ENCODE results near the gene WASHC1.
"Not testable (repeated sequence)": the region's sequence is repeated elsewhere in the genome, so short reads cannot be mapped to it uniquely, and the experiment has no call there.

Gene WASHC1

DNA sequence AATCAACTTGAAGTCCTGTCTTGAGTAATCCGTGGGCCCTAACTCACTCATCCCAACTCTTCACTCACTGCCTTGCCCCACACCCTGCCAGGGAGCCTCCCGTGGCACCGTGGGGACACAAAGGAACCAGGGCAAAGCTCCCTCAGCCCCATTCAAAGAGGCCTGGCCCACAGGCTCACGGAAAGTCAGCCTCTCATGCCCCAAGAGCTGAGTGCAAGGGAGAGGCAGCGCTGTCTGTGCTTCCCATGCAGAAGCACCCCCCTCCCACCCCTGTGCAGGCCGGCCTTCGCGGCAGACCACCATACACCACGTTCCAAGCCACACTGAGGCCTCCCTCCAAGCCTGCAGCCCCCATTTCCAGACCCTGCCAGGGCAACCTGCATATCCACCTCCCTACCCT lies 7.6 kb downstream of the WASHC1 start:
- not testable (repeated sequence) for DNase-seq (ENCODE audit: low read depth); H3K4me3 ChIP-seq (ENCODE audit: low read depth, low read length)

DNA sequence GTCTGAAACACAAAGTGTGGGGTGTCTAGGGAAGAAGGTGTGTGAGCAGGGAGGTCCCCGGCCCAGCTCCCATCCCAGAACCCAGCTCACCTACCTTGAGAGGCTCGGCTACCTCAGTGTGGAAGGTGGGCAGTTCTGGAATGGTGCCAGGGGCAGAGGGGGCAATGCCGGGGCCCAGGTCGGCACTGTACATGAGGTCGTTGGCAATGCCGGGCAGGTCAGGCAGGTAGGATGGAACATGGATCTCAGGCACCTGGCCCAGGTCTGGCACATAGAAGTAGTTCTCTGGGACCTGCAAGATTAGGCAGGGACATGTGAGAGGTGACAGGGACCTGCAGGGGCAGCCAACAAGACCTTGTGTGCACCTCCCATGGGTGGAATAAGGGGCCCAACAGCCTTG lies 12.4 kb downstream of the WASHC1 start:
- not testable (repeated sequence) for H3K4me3 ChIP-seq (ENCODE audit: low read depth, low read length); DNase-seq (ENCODE audit: low read depth)

DNA sequence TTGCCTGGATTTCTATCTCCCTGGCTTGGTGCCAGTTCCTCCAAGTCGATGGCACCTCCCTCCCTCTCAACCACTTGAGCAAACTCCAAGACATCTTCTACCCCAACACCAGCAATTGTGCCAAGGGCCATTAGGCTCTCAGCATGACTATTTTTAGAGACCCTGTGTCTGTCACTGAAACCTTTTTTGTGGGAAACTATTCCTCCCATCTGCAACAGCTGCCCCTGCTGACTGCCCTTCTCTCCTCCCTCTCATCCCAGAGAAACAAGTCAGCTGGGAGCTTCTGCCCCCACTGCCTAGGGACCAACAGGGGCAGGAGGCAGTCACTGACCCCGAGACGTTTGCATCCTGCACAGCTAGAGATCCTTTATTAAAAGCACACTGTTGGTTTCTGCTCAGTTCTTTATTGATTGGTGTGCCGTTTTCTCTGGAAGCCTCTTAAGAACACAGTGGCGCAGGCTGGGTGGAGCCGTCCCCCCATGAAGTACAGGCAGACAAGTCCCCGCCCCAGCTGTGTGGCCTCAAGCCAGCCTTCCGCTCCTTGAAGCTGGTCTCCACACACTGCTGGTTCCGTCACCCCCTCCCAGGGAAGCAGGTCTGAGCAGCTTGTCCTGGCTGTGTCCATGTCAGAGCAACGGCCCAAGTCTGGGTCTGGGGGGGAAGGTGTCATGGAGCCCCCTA lies 15.0 kb downstream of the WASHC1 start:
- not testable (repeated sequence) for H3K4me3 ChIP-seq (ENCODE audit: low read depth, low read length); DNase-seq (ENCODE audit: low read depth)

DNA sequence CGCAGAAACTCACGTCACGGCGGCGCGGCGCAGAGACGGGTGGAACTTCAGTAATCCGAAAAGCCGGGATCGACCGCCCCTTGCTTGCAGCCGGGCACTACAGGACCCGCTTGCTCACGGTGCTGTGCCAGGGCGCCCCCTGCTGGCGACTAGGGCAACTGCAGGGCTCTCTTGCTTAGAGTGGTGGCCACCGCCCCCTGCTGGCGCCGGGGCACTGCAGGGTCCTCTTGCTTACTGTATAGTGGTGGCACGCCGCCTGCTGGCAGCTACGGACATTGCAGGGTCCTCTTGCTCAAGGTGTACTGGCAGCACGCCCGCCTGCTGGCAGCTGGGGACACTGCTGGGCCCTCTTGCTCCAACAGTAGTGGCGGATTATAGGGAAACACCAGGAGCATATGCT lies 18.1 kb downstream of the WASHC1 start:
- DNase-seq (ENCODE audit: low read depth); H3K4me3 ChIP-seq (ENCODE audit: low read depth, low read length): not testable (repeated sequence)

DNA sequence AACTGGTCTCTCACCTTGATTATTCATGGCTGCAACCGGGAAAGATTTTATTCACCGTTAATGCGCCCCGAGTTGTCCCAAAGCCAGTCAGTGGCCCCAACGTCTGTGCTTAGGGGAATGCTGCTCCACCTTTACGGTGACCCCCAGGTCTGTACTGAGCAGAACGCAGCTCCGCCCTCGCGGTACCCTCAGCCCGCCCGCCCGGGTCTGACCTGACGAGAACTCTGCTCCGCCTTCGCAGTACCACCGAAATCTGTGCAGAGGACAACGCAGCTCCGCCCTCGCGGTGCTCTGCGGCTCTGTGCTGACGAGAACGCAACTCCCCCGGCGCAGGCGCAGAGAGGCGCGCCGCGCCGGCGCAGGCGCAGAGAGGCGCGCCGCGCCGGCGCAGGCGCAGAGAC lies 18.6 kb downstream of the WASHC1 start:
- not testable (repeated sequence) for DNase-seq (ENCODE audit: low read depth); H3K4me3 ChIP-seq (ENCODE audit: low read depth, low read length)

DNA sequence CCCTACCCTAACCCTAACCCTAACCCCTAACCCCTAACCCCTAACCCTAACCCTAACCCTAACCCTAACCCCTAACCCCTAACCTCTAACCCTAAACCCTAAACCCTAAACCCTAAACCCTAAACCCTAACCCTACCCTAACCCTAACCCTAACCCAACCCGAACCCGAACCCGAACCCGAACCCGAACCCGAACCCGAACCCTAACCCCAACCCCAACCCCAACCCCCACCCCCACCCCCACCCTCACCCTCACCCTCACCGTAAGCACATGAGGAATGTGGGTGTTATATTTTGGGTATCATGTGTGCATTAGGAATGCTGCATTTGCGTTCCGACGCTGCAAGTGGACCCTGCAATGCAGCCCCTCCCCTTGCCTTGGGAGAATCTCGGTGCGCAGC lies 19.0 kb downstream of the WASHC1 start:
- not testable (repeated sequence) for DNase-seq (ENCODE audit: low read depth); H3K4me3 ChIP-seq (ENCODE audit: low read depth, low read length)

Measured in skeletal muscle cell (primary cell).